Vagina (tissue), 2 donors: ENCODE results near the gene RRM2.

Experiments used
- CTCF ChIP-seq, 3 experiments: fragments of 450-650 bp in 2 of 3; fragments of 200-600 bp in 1 of 3; sonication (generic) in 1 of 3; IDR thresholded peaks; one replicate each; pipeline ENCODE4 v1.5.1; 2017 to 2019; ENCODE audit warnings: antibody characterized with exemption in 3 of 3, mild to moderate bottlenecking in 2 of 3, moderate library complexity in 2 of 3
- POLR2A ChIP-seq, 2 donors: fragments of 450-650 bp; IDR thresholded peaks; one replicate each; pipeline ENCODE4 v1.6.1; 2017; ENCODE audit warnings: antibody characterized with exemption in 2 of 2, mild to moderate bottlenecking in 2 of 2, moderate library complexity in 2 of 2
- POLR2AphosphoS5 ChIP-seq, 2 donors: sonication (generic); formaldehyde crosslinking; IDR thresholded peaks; one replicate each; pipeline ENCODE4 v1.9.0; 2017; ENCODE audit warnings: antibody characterized with exemption in 2 of 2, mild to moderate bottlenecking in 2 of 2, low read depth in 1 of 2; ENCODE audit not compliant: insufficient read depth in 1 of 2

GRCh38 chr2:10160203-10160955, 37.8 kb downstream of the RRM2 start:
- TF ChIP-seq CTCF (IDR thresholded peaks at IDR 0.05) (no peak), POLR2AphosphoS5 (IDR thresholded peaks at IDR 0.05; ENCODE audit: insufficient read depth in 1 of 2, low read depth in 1 of 2) (no peak), POLR2A (IDR thresholded peaks at IDR 0.05) (no peak)
